ENCODE data around the gene FLOT1. TPM values are rescaled to one million over a fixed set of nuclear protein-coding genes. Genes with fewer than 3 reads are reported as not detected.
A peak's percentile ranks its signal among the peaks of the same experiment; 100 is the strongest.

The FLOT1 gene
- total and polyA plus RNA-seq, 3 donors from 2014 or later, result 84.1 to 169 (median 88.1) TPM

GRCh38 chr6:30687659-30688431 lies 54.6 kb downstream of the FLOT1 start:
- Histone ChIP-seq H3K27me3 (no peaks in the 10 kb centered on the region), H3K27ac (peak overlapping the region; percentile 89 to 94), H3K9me3 (no peaks in the 10 kb centered on the region), H3K36me3 (ENCODE audit: low read depth, missing control alignments) (no peaks in the 10 kb centered on the region), H3K4me3 (peak overlapping the region; percentile 68 to 76), H3K4me1 (peaks cover 47% of the 10 kb centered on the region)
- TF ChIP-seq POLR2A (IDR thresholded peaks at IDR 0.05), result no peak
- TF ChIP-seq CTCF (IDR thresholded peaks at IDR 0.05), result no peak
- no peak for DNase-seq
- intact Hi-C loops (cut with DNase I; ENCODE audit: low total_unique reads), result loop anchor here (2.0 kb wide), 1 partner anchor 33 kb away; the partner anchor contains the start of gene TUBB
- WGBS, 2 donors, result 12 to 14% methylated on average over 19 to 22 of the region's 22 CpGs

GRCh38 chr6:30686908-30687658 lies 55.4 kb downstream of the FLOT1 start:
- Histone ChIP-seq H3K36me3 (ENCODE audit: low read depth, missing control alignments) (no peaks in the 10 kb centered on the region), H3K9me3 (no peaks in the 10 kb centered on the region), H3K4me3 (peak overlapping the region; percentile 68 to 76), H3K4me1 (peaks cover 54% of the 10 kb centered on the region), H3K27ac (peak overlapping the region; percentile 89 to 94), H3K27me3 (no peaks in the 10 kb centered on the region)
- no peak for TF ChIP-seq CTCF (IDR thresholded peaks at IDR 0.05)
- no peak for TF ChIP-seq POLR2A (IDR thresholded peaks at IDR 0.05)
- intact Hi-C loops (cut with DNase I; ENCODE audit: low total_unique reads), result loop anchor here (2.0 kb wide), 1 partner anchor 34 kb away; the partner anchor contains the start of gene TUBB
- DNase-seq, result peak; percentile 90
- WGBS, 2 donors, result 0% methylated on average over 19 to 51 of the region's 52 CpGs

- Histone ChIP-seq H3K9me3 (no peaks in the 10 kb centered on the region), H3K4me1 (peaks cover 49% of the 10 kb centered on the region), H3K36me3 (ENCODE audit: low read depth, missing control alignments) (no peaks in the 10 kb centered on the region), H3K27ac (peak within 1 kb of the TSS; percentile 89 to 94), H3K4me3 (peak within 1 kb of the TSS; percentile 68 to 76), H3K27me3 (no peaks in the 10 kb centered on the region)
- intact Hi-C loops (cut with DNase I; ENCODE audit: low total_unique reads), result loop anchor here (2.0 kb wide), 1 partner anchor 35 kb away; the partner anchor contains the start of gene TUBB
- 2 to 3% methylated on average over 22 to 23 of the region's 41 CpGs for WGBS, 2 donors
- DNase-seq, result peak; percentile 64
- TF ChIP-seq POLR2A (IDR thresholded peaks at IDR 0.05), result no peak
These were observed 56.2 kb downstream of the FLOT1 start, which contains the start of gene PPP1R18 for GRCh38 chr6:30686009-30686907. TSS of gene PPP1R18 (minus strand) at chr6:30686645. CDS start at chr6:30686018, 627 bp downstream.

- no peaks in the 10 kb centered on the region for H3K27me3 ChIP-seq
- no peak for DNase-seq
- peak overlapping the region; percentile 68 to 76 for H3K4me3 ChIP-seq
- TF ChIP-seq POLR2A (IDR thresholded peaks at IDR 0.05), result no peak
- no peak for TF ChIP-seq CTCF (IDR thresholded peaks at IDR 0.05)
- H3K9me3 ChIP-seq, result no peaks in the 10 kb centered on the region
- WGBS, 2 donors, result 35 to 45% methylated on average over 25 to 29 of the region's 29 CpGs
- intact Hi-C loops (cut with DNase I; ENCODE audit: low total_unique reads), result loop anchor here (2.0 kb wide), 1 partner anchor 35 kb away; the partner anchor contains the start of gene TUBB
- H3K4me1 ChIP-seq, result peaks cover 47% of the 10 kb centered on the region
- H3K36me3 ChIP-seq (ENCODE audit: low read depth, missing control alignments), result no peaks in the 10 kb centered on the region
- H3K27ac ChIP-seq, result peak overlapping the region; percentile 89 to 94
These were observed 57.1 kb downstream of the FLOT1 start for GRCh38 chr6:30685157-30686008.
